ENCODE results near the gene APOBEC3G.
"Not testable (repeated sequence)": the region's sequence is repeated elsewhere in the genome, so short reads cannot be mapped to it uniquely, and the experiment has no call there.

GRCh38 chr22:39061290-39061689, 15.8 kb upstream of the APOBEC3G start:
- TF ChIP-seq POLR2A, POLR2AphosphoS5 (IDR thresholded peaks at IDR 0.05; ENCODE audit: low read depth, low read length): not testable (repeated sequence)
